ENCODE measurements around the gene PPARG.
"Not testable (repeated sequence)": the region's sequence is repeated elsewhere in the genome, so short reads cannot be mapped to it uniquely, and the experiment has no call there.

Gene PPARG

GRCh38 chr3:12383218-12383617 lies 94.3 kb downstream of the PPARG start:
- no peak for DNase-seq

- DNase-seq, result no peak
Measured at GRCh38 chr3:12384451-12385233, 95.8 kb downstream of the PPARG start.

GRCh38 chr3:12386514-12387291 lies 97.8 kb downstream of the PPARG start:
- not testable (repeated sequence) for DNase-seq

GRCh38 chr3:12388185-12388584 lies 99.3 kb downstream of the PPARG start:
- no peak for DNase-seq

- no peak for DNase-seq
Measured at GRCh38 chr3:12392101-12392878, 103.4 kb downstream of the PPARG start.

- DNase-seq, result no peak
Measured at GRCh38 chr3:12393894-12394293, 105.0 kb downstream of the PPARG start.

- DNase-seq, result no peak
Measured at GRCh38 chr3:12394569-12395271, 105.8 kb downstream of the PPARG start.

GRCh38 chr3:12395349-12396012 lies 106.6 kb downstream of the PPARG start:
- no peak for DNase-seq

- DNase-seq, result no peak
Measured at GRCh38 chr3:12396471-12396870, 107.6 kb downstream of the PPARG start.

- DNase-seq, result no peak
Measured at GRCh38 chr3:12399226-12399625, 110.4 kb downstream of the PPARG start.

- DNase-seq, result no peak
Measured at GRCh38 chr3:12400616-12401194, 111.8 kb downstream of the PPARG start.

GRCh38 chr3:12401208-12401607 lies 112.3 kb downstream of the PPARG start:
- DNase-seq, result no peak

- DNase-seq, result no peak
Measured at GRCh38 chr3:12405432-12406272, 116.8 kb downstream of the PPARG start.

GRCh38 chr3:12408984-12409683 lies 120.3 kb downstream of the PPARG start:
- DNase-seq, result no peak

GRCh38 chr3:12409684-12410596 lies 121.1 kb downstream of the PPARG start:
- no peak for DNase-seq

GRCh38 chr3:12413721-12414255 lies 124.9 kb downstream of the PPARG start:
- DNase-seq, result no peak

GRCh38 chr3:12415014-12415680 lies 126.3 kb downstream of the PPARG start:
- no peak for DNase-seq

GRCh38 chr3:12416731-12417130 lies 127.9 kb downstream of the PPARG start:
- no peak for DNase-seq

All from activated effector memory CD4-positive, alpha-beta T cell treated with anti-CD3 and anti-CD28 coated beads, Interleukin-2, amount 50 U/mL, for 16 hours (primary cell).